Measurements from ENCODE around the gene MAMSTR. TPM values are rescaled to one million over a fixed set of nuclear protein-coding genes. Genes with fewer than 3 reads are reported as not detected.
"Not testable (repeated sequence)": the region's sequence is repeated elsewhere in the genome, so short reads cannot be mapped to it uniquely, and the experiment has no call there.

The MAMSTR gene
- total RNA-seq, 1 donor from 2014 or later: 1.6 TPM

- DNase-seq (ENCODE audit: low spot score): no peak
Measured at GRCh38 chr19:48687776-48688175, 31.7 kb downstream of the MAMSTR start.

- not testable (repeated sequence) for DNase-seq (ENCODE audit: low spot score)
Measured at GRCh38 chr19:48686637-48687036, 32.9 kb downstream of the MAMSTR start.

GRCh38 chr19:48686088-48686487 is 33.4 kb downstream of the MAMSTR start:
- DNase-seq (ENCODE audit: low spot score): no peak

- no peak for DNase-seq (ENCODE audit: low spot score)
Measured at GRCh38 chr19:48685583-48685982, 33.9 kb downstream of the MAMSTR start.

- DNase-seq (ENCODE audit: low spot score): no peak
Measured at GRCh38 chr19:48683349-48683748, 36.2 kb downstream of the MAMSTR start.

GRCh38 chr19:48681127-48681470 is 38.4 kb downstream of the MAMSTR start:
- no peak for DNase-seq (ENCODE audit: low spot score)

GRCh38 chr19:48680436-48681126 is 38.9 kb downstream of the MAMSTR start:
- no peak for DNase-seq (ENCODE audit: low spot score)

- not testable (repeated sequence) for DNase-seq (ENCODE audit: low spot score)
Measured at GRCh38 chr19:48680006-48680405, 39.5 kb downstream of the MAMSTR start.

- peak; percentile 51 for DNase-seq (ENCODE audit: low spot score)
Measured at GRCh38 chr19:48678201-48678600, 41.3 kb downstream of the MAMSTR start.

- DNase-seq (ENCODE audit: low spot score): no peak
Measured at GRCh38 chr19:48676887-48677286, 42.6 kb downstream of the MAMSTR start.

GRCh38 chr19:48676487-48676886 is 43.0 kb downstream of the MAMSTR start:
- no peak for DNase-seq (ENCODE audit: low spot score)

GRCh38 chr19:48674921-48675824 is 44.4 kb downstream of the MAMSTR start:
- DNase-seq (ENCODE audit: low spot score): peak; percentile 87

- no peak for DNase-seq (ENCODE audit: low spot score)
Measured at GRCh38 chr19:48674216-48674809, 45.2 kb downstream of the MAMSTR start.

GRCh38 chr19:48673436-48674100 is 46.0 kb downstream of the MAMSTR start:
- DNase-seq (ENCODE audit: low spot score): no peak

GRCh38 chr19:48672994-48673393 is 46.5 kb downstream of the MAMSTR start, which contains the start of gene NTN5:
TSS of gene NTN5 (minus strand) at chr19:48673017. CDS start at chr19:48670986, 2,031 bp downstream.
- DNase-seq (ENCODE audit: low spot score): no peak

GRCh38 chr19:48671446-48671995 is 48.0 kb downstream of the MAMSTR start:
- DNase-seq (ENCODE audit: low spot score): no peak

GRCh38 chr19:48670699-48671445 is 48.7 kb downstream of the MAMSTR start:
- DNase-seq (ENCODE audit: low spot score): no peak

GRCh38 chr19:48669903-48670668 is 49.4 kb downstream of the MAMSTR start:
- DNase-seq (ENCODE audit: low spot score): no peak

GRCh38 chr19:48668761-48669160 is 50.8 kb downstream of the MAMSTR start:
- DNase-seq (ENCODE audit: low spot score): no peak

GRCh38 chr19:48668332-48668731 is 51.2 kb downstream of the MAMSTR start:
- DNase-seq (ENCODE audit: low spot score): no peak
